ENCODE data around the gene CRISPLD2.

CRISPLD2 gene

DNA sequence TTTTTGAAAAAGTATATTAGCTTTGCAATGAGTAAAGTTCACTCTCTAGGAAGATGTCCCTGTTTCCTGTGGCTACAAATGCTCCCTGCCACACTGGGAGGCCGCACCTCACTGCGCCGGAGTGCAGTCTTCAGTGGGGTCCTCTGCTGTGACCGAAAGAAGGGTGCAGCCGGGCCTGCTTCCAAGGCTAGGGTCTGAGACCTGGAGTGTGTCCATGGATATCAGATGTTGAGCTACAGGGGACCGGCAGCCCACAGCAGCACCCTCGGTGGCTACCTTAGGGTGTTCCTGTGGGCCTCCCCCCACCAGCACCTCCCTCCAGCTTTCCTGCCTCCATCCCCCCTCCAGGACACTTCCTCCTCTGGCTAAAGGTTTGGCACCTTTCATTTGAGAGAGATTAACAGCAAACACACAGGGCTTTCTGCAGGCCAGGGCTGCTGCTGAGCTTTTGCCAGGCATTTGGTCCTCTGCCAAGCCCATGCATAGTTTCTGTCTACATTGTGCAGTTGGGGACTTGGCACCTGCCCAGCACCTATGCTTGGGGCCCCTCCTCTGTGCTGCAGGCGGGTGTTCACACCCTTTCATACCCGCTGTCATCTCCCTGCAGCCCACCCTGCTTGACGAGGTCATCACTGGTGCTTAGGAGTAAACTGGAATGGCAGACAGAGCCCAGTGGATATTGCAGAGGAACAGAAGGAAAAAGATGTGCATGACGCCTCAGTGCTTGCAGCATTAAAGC is 33.8 kb upstream of the CRISPLD2 start:
- TF ChIP-seq, protein P1, sequence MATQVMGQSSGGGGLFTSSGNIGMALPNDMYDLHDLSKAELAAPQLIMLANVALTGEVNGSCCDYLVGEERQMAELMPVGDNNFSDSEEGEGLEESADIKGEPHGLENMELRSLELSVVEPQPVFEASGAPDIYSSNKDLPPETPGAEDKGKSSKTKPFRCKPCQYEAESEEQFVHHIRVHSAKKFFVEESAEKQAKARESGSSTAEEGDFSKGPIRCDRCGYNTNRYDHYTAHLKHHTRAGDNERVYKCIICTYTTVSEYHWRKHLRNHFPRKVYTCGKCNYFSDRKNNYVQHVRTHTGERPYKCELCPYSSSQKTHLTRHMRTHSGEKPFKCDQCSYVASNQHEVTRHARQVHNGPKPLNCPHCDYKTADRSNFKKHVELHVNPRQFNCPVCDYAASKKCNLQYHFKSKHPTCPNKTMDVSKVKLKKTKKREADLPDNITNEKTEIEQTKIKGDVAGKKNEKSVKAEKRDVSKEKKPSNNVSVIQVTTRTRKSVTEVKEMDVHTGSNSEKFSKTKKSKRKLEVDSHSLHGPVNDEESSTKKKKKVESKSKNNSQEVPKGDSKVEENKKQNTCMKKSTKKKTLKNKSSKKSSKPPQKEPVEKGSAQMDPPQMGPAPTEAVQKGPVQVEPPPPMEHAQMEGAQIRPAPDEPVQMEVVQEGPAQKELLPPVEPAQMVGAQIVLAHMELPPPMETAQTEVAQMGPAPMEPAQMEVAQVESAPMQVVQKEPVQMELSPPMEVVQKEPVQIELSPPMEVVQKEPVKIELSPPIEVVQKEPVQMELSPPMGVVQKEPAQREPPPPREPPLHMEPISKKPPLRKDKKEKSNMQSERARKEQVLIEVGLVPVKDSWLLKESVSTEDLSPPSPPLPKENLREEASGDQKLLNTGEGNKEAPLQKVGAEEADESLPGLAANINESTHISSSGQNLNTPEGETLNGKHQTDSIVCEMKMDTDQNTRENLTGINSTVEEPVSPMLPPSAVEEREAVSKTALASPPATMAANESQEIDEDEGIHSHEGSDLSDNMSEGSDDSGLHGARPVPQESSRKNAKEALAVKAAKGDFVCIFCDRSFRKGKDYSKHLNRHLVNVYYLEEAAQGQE (IDR thresholded peaks at IDR 0.05; ENCODE audit: low read depth) = no peak
- TF ChIP-seq FOXM1 (IDR thresholded peaks at IDR 0.05; ENCODE audit: borderline replicate concordance, low read depth) = peak; percentile 70; the same call in 1 of the 2 replicates
- TF ChIP-seq, protein P2, sequence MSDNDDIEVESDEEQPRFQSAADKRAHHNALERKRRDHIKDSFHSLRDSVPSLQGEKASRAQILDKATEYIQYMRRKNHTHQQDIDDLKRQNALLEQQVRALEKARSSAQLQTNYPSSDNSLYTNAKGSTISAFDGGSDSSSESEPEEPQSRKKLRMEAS (IDR thresholded peaks at IDR 0.05) = peak; percentile 61
- TF ChIP-seq TAF1 (IDR thresholded peaks at IDR 0.05; ENCODE audit: low read depth) = no peak
- peak; percentile 99 for TF ChIP-seq NFIC (IDR thresholded peaks at IDR 0.05)
- TF ChIP-seq CEBPB (IDR thresholded peaks at IDR 0.05) = 0 out of 2 replicates have a peak, but pooled peaks have one; percentile 2
- TF ChIP-seq TCF12 (IDR thresholded peaks at IDR 0.05; ENCODE audit: low read depth) = peak; percentile 88
- TF ChIP-seq EP300 (IDR thresholded peaks at IDR 0.05; ENCODE audit: borderline replicate concordance) = peak; percentile 77
- TF ChIP-seq, protein P3, sequence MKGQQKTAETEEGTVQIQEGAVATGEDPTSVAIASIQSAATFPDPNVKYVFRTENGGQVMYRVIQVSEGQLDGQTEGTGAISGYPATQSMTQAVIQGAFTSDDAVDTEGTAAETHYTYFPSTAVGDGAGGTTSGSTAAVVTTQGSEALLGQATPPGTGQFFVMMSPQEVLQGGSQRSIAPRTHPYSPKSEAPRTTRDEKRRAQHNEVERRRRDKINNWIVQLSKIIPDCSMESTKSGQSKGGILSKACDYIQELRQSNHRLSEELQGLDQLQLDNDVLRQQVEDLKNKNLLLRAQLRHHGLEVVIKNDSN (IDR thresholded peaks at IDR 0.05) = no peak
- TF ChIP-seq ZBTB7A (IDR thresholded peaks at IDR 0.05; ENCODE audit: low read depth) = peak; percentile 81
- no peak for TF ChIP-seq EGR1 (IDR thresholded peaks at IDR 0.05)
- TF ChIP-seq CREB1 (IDR thresholded peaks at IDR 0.05; ENCODE audit: low read depth) = no peak
- TF ChIP-seq YY1 (IDR thresholded peaks at IDR 0.05; ENCODE audit: low read depth) = no peak; the same call in 1 of the 2 replicates
- peak; percentile 74 for TF ChIP-seq TEAD4 (IDR thresholded peaks at IDR 0.05)
- TF ChIP-seq RAD21 (IDR thresholded peaks at IDR 0.05; ENCODE audit: low read depth) = no peak; the same call in 1 of the 2 replicates

DNA sequence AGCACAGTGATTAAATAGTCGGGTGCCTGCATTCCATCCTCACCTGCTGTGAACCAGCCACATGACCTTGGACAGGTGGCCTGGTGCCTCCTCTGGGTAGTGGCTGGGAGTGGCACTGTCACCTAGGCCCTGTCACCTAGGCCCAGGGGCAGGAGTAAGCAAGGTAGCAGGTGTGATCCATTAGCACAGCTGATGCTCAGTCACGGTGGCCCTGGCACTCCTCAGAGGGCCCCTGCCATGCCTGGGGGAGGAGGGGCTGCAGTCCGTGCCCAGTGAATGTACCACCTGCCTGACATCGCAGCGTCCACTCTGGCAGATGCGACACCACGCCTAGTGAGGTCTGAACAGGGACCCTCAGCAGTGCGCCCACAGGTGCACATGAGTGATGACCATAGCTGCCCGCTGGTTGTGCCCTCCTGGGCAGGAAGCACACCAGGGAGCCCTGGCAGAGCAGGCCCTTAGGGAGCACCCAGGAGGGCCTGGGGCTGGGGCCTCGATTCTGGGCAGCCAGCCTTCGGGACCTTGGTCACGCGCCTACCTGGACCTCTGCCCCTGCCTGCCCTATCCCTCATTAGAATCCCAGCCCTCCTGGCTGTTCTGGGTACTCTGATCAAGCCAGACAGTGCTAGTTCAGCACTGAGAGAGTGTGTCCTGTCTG is 33.1 kb upstream of the CRISPLD2 start:
- TF ChIP-seq CREB1 (IDR thresholded peaks at IDR 0.05; ENCODE audit: low read depth) (no peak), RAD21 (IDR thresholded peaks at IDR 0.05; ENCODE audit: low read depth) (no peak), NFIC (IDR thresholded peaks at IDR 0.05) (no peak), YY1 (IDR thresholded peaks at IDR 0.05; ENCODE audit: low read depth) (no peak), CEBPB (IDR thresholded peaks at IDR 0.05) (0 out of 2 replicates have a peak, but pooled peaks have one; percentile 0), TCF12 (IDR thresholded peaks at IDR 0.05; ENCODE audit: low read depth) (peak; percentile 73), EP300 (IDR thresholded peaks at IDR 0.05; ENCODE audit: borderline replicate concordance) (no peak), TEAD4 (IDR thresholded peaks at IDR 0.05) (no peak; the same call in 1 of the 2 replicates), FOXM1 (IDR thresholded peaks at IDR 0.05; ENCODE audit: borderline replicate concordance, low read depth) (no peak; the same call in 1 of the 2 replicates), ZBTB7A (IDR thresholded peaks at IDR 0.05; ENCODE audit: low read depth) (peak; percentile 16; the same call in 1 of the 2 replicates), TAF1 (IDR thresholded peaks at IDR 0.05; ENCODE audit: low read depth) (no peak), EGR1 (IDR thresholded peaks at IDR 0.05) (no peak)
- TF ChIP-seq, protein P1 (IDR thresholded peaks at IDR 0.05; ENCODE audit: low read depth) = no peak
- TF ChIP-seq, protein P3 (IDR thresholded peaks at IDR 0.05) = peak; percentile 88
- TF ChIP-seq, protein P2 (IDR thresholded peaks at IDR 0.05) = peak; percentile 20; the same call in 1 of the 2 replicates

DNA sequence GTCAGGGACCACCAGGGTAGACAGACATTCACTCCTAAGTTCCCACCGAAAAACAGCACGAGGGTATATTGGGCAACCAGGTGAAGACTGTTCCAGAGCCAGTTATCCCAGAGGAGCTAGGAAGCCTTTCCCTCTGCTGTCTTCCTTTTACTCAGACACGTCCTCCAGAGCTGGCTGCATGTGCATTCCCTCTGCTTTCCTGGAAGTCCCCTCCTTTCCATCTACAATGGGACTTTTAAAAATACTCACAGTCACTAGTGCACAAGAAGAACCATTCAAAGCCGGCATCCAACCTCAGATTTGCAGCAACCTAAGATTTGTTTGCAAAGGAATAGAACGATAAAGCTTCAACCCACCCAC is 32.5 kb upstream of the CRISPLD2 start:
- TF ChIP-seq, protein P2 (IDR thresholded peaks at IDR 0.05) = no peak

DNA sequence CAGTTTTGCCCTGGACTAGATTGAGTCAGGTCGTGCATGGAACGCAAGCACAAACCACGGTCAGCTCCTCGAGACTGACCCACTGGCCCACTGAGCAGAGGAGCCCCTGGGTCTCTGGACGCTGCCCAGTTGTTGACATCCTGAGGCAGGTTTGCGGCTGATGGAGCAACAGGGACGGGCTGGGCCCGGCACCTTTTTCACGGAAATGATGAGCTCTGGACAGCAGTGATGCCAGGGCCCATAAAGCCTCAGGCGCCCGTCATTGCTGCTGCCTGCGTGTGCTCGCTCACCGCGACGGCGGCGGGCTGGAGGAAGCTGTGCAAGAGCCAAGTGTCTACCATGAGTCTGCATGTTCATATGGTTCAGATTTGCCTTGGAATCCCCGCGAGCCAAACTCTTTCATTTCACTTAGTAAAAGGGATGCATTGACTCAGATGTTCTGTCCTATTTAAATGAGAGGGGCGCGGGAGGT is 30.8 kb upstream of the CRISPLD2 start:
- TF ChIP-seq, protein P1 (IDR thresholded peaks at IDR 0.05; ENCODE audit: low read depth) = no peak
- TF ChIP-seq, protein P3 (IDR thresholded peaks at IDR 0.05) = no peak
- TF ChIP-seq CREB1 (IDR thresholded peaks at IDR 0.05; ENCODE audit: low read depth) = no peak
- no peak for TF ChIP-seq TCF12 (IDR thresholded peaks at IDR 0.05; ENCODE audit: low read depth)
- TF ChIP-seq RAD21 (IDR thresholded peaks at IDR 0.05; ENCODE audit: low read depth) = no peak
- TF ChIP-seq EGR1 (IDR thresholded peaks at IDR 0.05) = no peak
- no peak for TF ChIP-seq TEAD4 (IDR thresholded peaks at IDR 0.05)
- no peak for TF ChIP-seq NFIC (IDR thresholded peaks at IDR 0.05)
- TF ChIP-seq, protein P2 (IDR thresholded peaks at IDR 0.05) = no peak
- no peak for TF ChIP-seq YY1 (IDR thresholded peaks at IDR 0.05; ENCODE audit: low read depth)
- no peak for TF ChIP-seq EP300 (IDR thresholded peaks at IDR 0.05; ENCODE audit: borderline replicate concordance)
- TF ChIP-seq CEBPB (IDR thresholded peaks at IDR 0.05) = no peak
- no peak for TF ChIP-seq ZBTB7A (IDR thresholded peaks at IDR 0.05; ENCODE audit: low read depth)
- no peak for TF ChIP-seq FOXM1 (IDR thresholded peaks at IDR 0.05; ENCODE audit: borderline replicate concordance, low read depth)
- no peak for TF ChIP-seq TAF1 (IDR thresholded peaks at IDR 0.05; ENCODE audit: low read depth)

Measured in Ishikawa (cell line).